DOHH2 (cell line): ENCODE measurements around the gene PTGIR.

Experiments
- CTCF ChIP-seq: fragments of 200-600 bp; sonication (generic); IDR thresholded peaks from one replicate; pipeline ENCODE4 v1.5.1; 2014; ENCODE audit warnings: antibody characterized with exemption, mild to moderate bottlenecking, low read depth, low read length; ENCODE audit not compliant: poor library complexity, severe bottlenecking
- EZH2phosphoT487 ChIP-seq: fragments of 200-600 bp; sonication (generic); IDR thresholded peaks from 2 replicates; pipeline ENCODE4 v1.6.1; 2017; ENCODE audit warnings: borderline replicate concordance, mild to moderate bottlenecking, antibody characterized with exemption, low read length, moderate library complexity, mixed read lengths

GRCh38 chr19:46665072-46665471 lies 40.2 kb upstream of the PTGIR start:
- TF ChIP-seq CTCF (no peak), EZH2phosphoT487 (no peak)
